Fibroblast of villous mesenchyme (primary cell): ENCODE results near the gene RAPGEF1. TPM values are rescaled to one million over a fixed set of nuclear protein-coding genes. Genes with fewer than 3 reads are reported as not detected.

Source experiments
- DNase-seq: peaks from one replicate; pipeline ENCODE4 v3.0.0-alpha.2; 2010; ENCODE audit warnings: low read depth
- H3K4me3 ChIP-seq: 2 replicates; pipeline ENCODE4 v1.5.1; 2011; ENCODE audit warnings: low read depth, mild to moderate bottlenecking, low read length
- CTCF ChIP-seq: IDR thresholded peaks from 2 replicates; pipeline ENCODE4 v1.5.1; 2012; ENCODE audit warnings: low read depth, mild to moderate bottlenecking, low read length; ENCODE audit not compliant: insufficient read depth
- total RNA-seq: library from RNA; depleted of rRNA; stranded (reverse); fragments of >200 nt; gene quantifications from 2 replicates; pipeline ENCODE4 v1.2.3, GENCODE V29; 2012

RAPGEF1 gene
- total RNA-seq, 1 donor: 22.9 TPM

GRCh38 chr9:131582056-131582455 is 157.8 kb downstream of the RAPGEF1 start:
- TF ChIP-seq CTCF: no peak
- DNase-seq: no peak
- no peak overlapping the region for H3K4me3 ChIP-seq

GRCh38 chr9:131580358-131580757 is 159.5 kb downstream of the RAPGEF1 start:
- TF ChIP-seq CTCF: no peak
- no peak for DNase-seq
- no peak overlapping the region for H3K4me3 ChIP-seq

- no peak for TF ChIP-seq CTCF
- no peak overlapping the region for H3K4me3 ChIP-seq
- DNase-seq: no peak
Measured at GRCh38 chr9:131579789-131580211, 160.1 kb downstream of the RAPGEF1 start.

GRCh38 chr9:131578731-131579504 is 161.0 kb downstream of the RAPGEF1 start:
- no peak for DNase-seq
- TF ChIP-seq CTCF: no peak
- no peak overlapping the region for H3K4me3 ChIP-seq

GRCh38 chr9:131578021-131578420 is 161.9 kb downstream of the RAPGEF1 start:
- no peak overlapping the region for H3K4me3 ChIP-seq
- DNase-seq: no peak
- TF ChIP-seq CTCF: no peak

GRCh38 chr9:131577005-131578000 is 162.6 kb downstream of the RAPGEF1 start:
- H3K4me3 ChIP-seq: no peak overlapping the region
- TF ChIP-seq CTCF: no peak
- DNase-seq: no peak
